Thyroid gland (tissue), 4 donors: Measurements from ENCODE around the gene TGFBR3.

Source experiments
- POLR2A ChIP-seq, 2 donors: fragments of 450-650 bp; IDR thresholded peaks; one replicate each; pipeline ENCODE4 v1.6.1; 2017; ENCODE audit warnings: antibody characterized with exemption in 2 of 2, mild to moderate bottlenecking in 2 of 2, moderate library complexity in 1 of 2
- TF ChIP-seq, protein P1 (sequence below), 6 experiments: fragments of 200-600 bp in 3 of 6; fragments of 450-650 bp in 3 of 6; sonication (generic) in 3 of 6; IDR thresholded peaks; one replicate each; pipeline ENCODE4 v1.5.1; 2016 to 2019; ENCODE audit warnings: antibody characterized with exemption in 6 of 6, mild to moderate bottlenecking in 2 of 6, inconsistent platforms in 1 of 6, moderate library complexity in 1 of 6

DNA sequence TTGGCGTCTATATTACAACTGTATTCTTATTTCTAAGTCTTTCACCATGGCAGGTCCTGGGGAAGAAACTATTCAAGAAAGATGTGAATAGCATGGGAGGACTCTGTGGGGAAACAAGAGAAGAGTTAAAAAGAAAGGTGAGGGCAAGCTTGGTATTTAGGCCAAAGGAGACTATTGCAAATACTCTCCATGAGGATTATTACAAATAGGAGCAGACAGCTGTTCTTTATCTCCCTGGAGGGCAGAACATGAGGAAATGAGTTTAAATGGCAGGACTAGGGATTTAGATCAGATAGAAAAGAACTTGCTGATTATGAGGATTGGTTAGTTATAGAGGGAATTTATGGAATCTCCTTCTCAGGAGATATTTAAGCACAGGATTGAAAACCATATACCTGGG is 198.5 kb downstream of the TGFBR3 start:
- TF ChIP-seq, protein P1, sequence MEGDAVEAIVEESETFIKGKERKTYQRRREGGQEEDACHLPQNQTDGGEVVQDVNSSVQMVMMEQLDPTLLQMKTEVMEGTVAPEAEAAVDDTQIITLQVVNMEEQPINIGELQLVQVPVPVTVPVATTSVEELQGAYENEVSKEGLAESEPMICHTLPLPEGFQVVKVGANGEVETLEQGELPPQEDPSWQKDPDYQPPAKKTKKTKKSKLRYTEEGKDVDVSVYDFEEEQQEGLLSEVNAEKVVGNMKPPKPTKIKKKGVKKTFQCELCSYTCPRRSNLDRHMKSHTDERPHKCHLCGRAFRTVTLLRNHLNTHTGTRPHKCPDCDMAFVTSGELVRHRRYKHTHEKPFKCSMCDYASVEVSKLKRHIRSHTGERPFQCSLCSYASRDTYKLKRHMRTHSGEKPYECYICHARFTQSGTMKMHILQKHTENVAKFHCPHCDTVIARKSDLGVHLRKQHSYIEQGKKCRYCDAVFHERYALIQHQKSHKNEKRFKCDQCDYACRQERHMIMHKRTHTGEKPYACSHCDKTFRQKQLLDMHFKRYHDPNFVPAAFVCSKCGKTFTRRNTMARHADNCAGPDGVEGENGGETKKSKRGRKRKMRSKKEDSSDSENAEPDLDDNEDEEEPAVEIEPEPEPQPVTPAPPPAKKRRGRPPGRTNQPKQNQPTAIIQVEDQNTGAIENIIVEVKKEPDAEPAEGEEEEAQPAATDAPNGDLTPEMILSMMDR (IDR thresholded peaks at IDR 0.05) = no peak
- no peak for TF ChIP-seq POLR2A (IDR thresholded peaks at IDR 0.05)
